Naive thymus-derived CD4-positive, alpha-beta T cell (primary cell): Measurements from ENCODE around the gene ZC3HAV1. TPM values are rescaled to one million over a fixed set of nuclear protein-coding genes. Genes with fewer than 3 reads are reported as not detected.
A peak's percentile ranks its signal among the peaks of the same experiment; 100 is the strongest.

Experiments
- ATAC-seq: fragments of 150-1000 bp; cut with Tn5 transposase; 2 replicates; pipeline ENCODE4 v1.10.0; 2021; ENCODE audit warnings: mild to moderate bottlenecking, moderate library complexity
- CTCF ChIA-PET: fragments of 350-600 bp; sonication (Branson Sonifier 250); formaldehyde crosslinking; loops from one replicate; lab custom pipeline; 2021; ENCODE audit warnings: antibody characterized with exemption; lab: Charles Lee
- POLR2A ChIA-PET: fragments of 350-600 bp; sonication (Branson Sonifier 250); formaldehyde crosslinking; loops from one replicate; lab custom pipeline; 2021; ENCODE audit warnings: antibody characterized with exemption, inconsistent platforms; lab: Charles Lee
- DNase-seq, 9 donors: peaks; one replicate each; pipeline versions ENCODE4 v3.0.0 to v3.0.0-alpha.2; 2020 to 2022; ENCODE audit warnings: mixed read lengths in 1 of 9
- H3K27ac ChIP-seq: one replicate; pipeline ENCODE4 v1.7.0; 2013; ENCODE audit warnings: mild to moderate bottlenecking, low read depth, low read length, moderate library complexity
- H3K27me3 ChIP-seq, 2 donors: one replicate each; pipeline ENCODE4 v1.7.0; 2013; ENCODE audit warnings: low read length in 2 of 2, mild to moderate bottlenecking in 2 of 2, moderate library complexity in 2 of 2; ENCODE audit not compliant: control insufficient read depth in 2 of 2, insufficient read depth in 2 of 2
- H3K36me3 ChIP-seq, 3 experiments: 1 replicate in 2 of 3; 2 replicates in 1 of 3; pipeline ENCODE4 v1.7.0; 2013; ENCODE audit warnings: low read length in 3 of 3, mild to moderate bottlenecking in 3 of 3, moderate library complexity in 1 of 3; ENCODE audit not compliant: insufficient read depth in 3 of 3, control insufficient read depth in 2 of 3
- H3K4me1 ChIP-seq, 2 donors: one replicate each; pipeline ENCODE4 v1.7.0; 2013; ENCODE audit warnings: low read length in 2 of 2, mild to moderate bottlenecking in 2 of 2, moderate library complexity in 1 of 2; ENCODE audit not compliant: control insufficient read depth in 2 of 2, insufficient read depth in 2 of 2
- H3K4me3 ChIP-seq: 2 replicates; pipeline ENCODE4 v1.7.0; 2013; ENCODE audit warnings: mild to moderate bottlenecking, low read length
- H3K9me3 ChIP-seq, 3 experiments: 1 replicate in 2 of 3; 2 replicates in 1 of 3; pipeline ENCODE4 v1.7.0; 2013; ENCODE audit warnings: low read length in 3 of 3; ENCODE audit not compliant: control insufficient read depth in 2 of 3
- H3K27ac Mint-ChIP-seq, 9 donors: one replicate each; pipeline ENCODE4 v1.8.0; 2020 to 2022; ENCODE audit warnings: mixed read lengths in 9 of 9, mild to moderate bottlenecking in 8 of 9, moderate library complexity in 5 of 9, inconsistent platforms in 2 of 9
- H3K27me3 Mint-ChIP-seq, 5 donors: one replicate each; pipeline ENCODE4 v1.8.0; 2021 to 2022; ENCODE audit warnings: mixed read lengths in 5 of 5, mild to moderate bottlenecking in 1 of 5
- H3K36me3 Mint-ChIP-seq, 5 donors: one replicate each; pipeline ENCODE4 v1.8.0; 2020 to 2022; ENCODE audit warnings: mixed read lengths in 5 of 5, mild to moderate bottlenecking in 3 of 5, inconsistent platforms in 1 of 5
- H3K4me1 Mint-ChIP-seq, 7 donors: one replicate each; pipeline ENCODE4 v1.8.0; 2020 to 2022; ENCODE audit warnings: mixed read lengths in 7 of 7, mild to moderate bottlenecking in 3 of 7, inconsistent platforms in 1 of 7
- H3K4me3 Mint-ChIP-seq, 10 donors: one replicate each; pipeline ENCODE4 v1.8.0; 2020 to 2022; ENCODE audit warnings: mild to moderate bottlenecking in 10 of 10, mixed read lengths in 10 of 10, moderate library complexity in 6 of 10, inconsistent platforms in 2 of 10
- H3K9me3 Mint-ChIP-seq, 11 donors: one replicate each; pipeline ENCODE4 v1.8.0; 2020 to 2022; ENCODE audit warnings: mixed read lengths in 11 of 11, mild to moderate bottlenecking in 4 of 11, inconsistent platforms in 1 of 11, moderate library complexity in 1 of 11
- intact Hi-C, 2 donors: fragments of 100-400 bp; cut with micrococcal nuclease; formaldehyde crosslinking; loops; one replicate each; pipeline ENCODE4 v1.15.1; 2023
- polyA plus RNA-seq, 2 donors: library from polyadenylated mRNA; unstranded; fragments of 300-500 nt; fragmentation: Illumina TruSeq; gene quantifications; one replicate each; pipeline ENCODE4 v1.2.3, GENCODE V29; 2021
- total RNA-seq, 6 experiments: library from RNA in 5 of 6; stranded (reverse) in 5 of 6; gene quantifications; 1 replicate in 5 of 6; 2 replicates in 1 of 6; pipeline ENCODE4 v1.2.3 and lab custom pipeline; 2021 to 2026

Gene ZC3HAV1
- total and polyA plus RNA-seq, 7 experiments from 2014 or later, result 129 to 249 (median 157) TPM

- intact Hi-C loops, result loop anchor here (1.0 to 5.0 kb wide), 4 partner anchors 9 to 148 kb away; no protein-coding TSS in a partner anchor
Observed at GRCh38 chr7:139035586-139036353, 73.8 kb downstream of the ZC3HAV1 start, which contains the start of gene ZC3HAV1L. TSS of gene ZC3HAV1L (minus strand) at chr7:139036042. CDS start at chr7:139036017, 25 bp downstream.

GRCh38 chr7:139034855-139035585 is 74.5 kb downstream of the ZC3HAV1 start:
- H3K27me3 Mint-ChIP-seq, result no peaks in the 10 kb centered on the region
- H3K27ac Mint-ChIP-seq, result peak overlapping the region in 1 of 9 donors; percentile 86
- intact Hi-C loops, result loop anchor here (1.0 to 5.0 kb wide), 4 partner anchors 9 to 148 kb away; no protein-coding TSS in a partner anchor

More at GRCh38 chr7:139035586-139036353, 73.8 kb downstream of the ZC3HAV1 start, which contains the start of gene ZC3HAV1L:
- Histone ChIP-seq H3K27ac (no peak within 1 kb of the TSS), H3K9me3 (no peaks in the 10 kb centered on the region), H3K27me3 (no peaks in the 10 kb centered on the region), H3K36me3 (no peaks in the 10 kb centered on the region), H3K4me1 (peaks cover 0 to 6% of the 10 kb centered on the region in 2 donors), H3K4me3 (peak within 1 kb of the TSS; percentile 55)
- Mint-ChIP-seq H3K4me3 (peak within 1 kb of the TSS; percentile 62 to 91 (median 80)), H3K36me3 (peaks cover 0 to 6% (median 0%) of the 10 kb centered on the region in 5 donors), H3K27me3 (no peaks in the 10 kb centered on the region), H3K9me3 (peaks cover 0 to 4% (median 0%) of the 10 kb centered on the region in 11 donors), H3K27ac (peak within 1 kb of the TSS in 3 of 9 donors; percentile 45 to 86 (median 53)), H3K4me1 (peaks cover 7 to 43% (median 14%) of the 10 kb centered on the region in 7 donors)
- DNase-seq (peak in 4 of 9 donors; percentile 25 to 77 (median 29)), ATAC-seq (peak; percentile 80)
- ChIA-PET POLR2A (interaction anchor here (1.4 kb wide), 1 partner anchor 11 kb away, joined by 5 read pairs; no protein-coding TSS in a partner anchor), CTCF (interaction anchor here (0.7 to 1.3 kb wide), 3 partner anchors 18 to 99 kb away, joined by 3 read pairs; no protein-coding TSS in a partner anchor)

GRCh38 chr7:139034336-139034735 is 75.2 kb downstream of the ZC3HAV1 start:
- Histone ChIP-seq H3K27ac (no peak overlapping the region), H3K9me3 (no peaks in the 10 kb centered on the region), H3K36me3 (no peaks in the 10 kb centered on the region), H3K4me3 (no peak overlapping the region), H3K4me1 (peaks cover 0 to 6% of the 10 kb centered on the region in 2 donors), H3K27me3 (no peaks in the 10 kb centered on the region)
- no peak overlapping the region for H3K27ac Mint-ChIP-seq
- DNase-seq (no peak), ATAC-seq (no peak)
- H3K36me3 Mint-ChIP-seq, result peaks cover 0 to 11% (median 0%) of the 10 kb centered on the region in 5 donors
- H3K9me3 Mint-ChIP-seq, result peaks cover 0 to under 1% (median 0%) of the 10 kb centered on the region in 11 donors
- intact Hi-C loops, result loop anchor here in 1 of 2 donors (2.0 kb wide), 1 partner anchor 18 kb away; no protein-coding TSS in a partner anchor
- H3K4me1 Mint-ChIP-seq, result peaks cover 7 to 40% (median 11%) of the 10 kb centered on the region in 7 donors
- H3K27me3 Mint-ChIP-seq, result no peaks in the 10 kb centered on the region
- H3K4me3 Mint-ChIP-seq, result peak overlapping the region; percentile 15 to 91 (median 79)
- CTCF ChIA-PET, result interaction anchor here (1.3 kb wide), 1 partner anchor 24 kb away, joined by 3 read pairs; no protein-coding TSS in a partner anchor
- POLR2A ChIA-PET, result no interaction called here

More at GRCh38 chr7:139034855-139035585, 74.5 kb downstream of the ZC3HAV1 start:
- Histone ChIP-seq H3K27ac (no peak overlapping the region), H3K4me3 (peak overlapping the region; percentile 55), H3K9me3 (no peaks in the 10 kb centered on the region), H3K27me3 (no peaks in the 10 kb centered on the region), H3K4me1 (peaks cover 0 to 6% of the 10 kb centered on the region in 2 donors), H3K36me3 (no peaks in the 10 kb centered on the region)
- Mint-ChIP-seq H3K4me3 (peak overlapping the region; percentile 49 to 91 (median 80)), H3K4me1 (peaks cover 7 to 43% (median 12%) of the 10 kb centered on the region in 7 donors), H3K36me3 (peaks cover 0 to 7% (median 0%) of the 10 kb centered on the region in 5 donors), H3K9me3 (peaks cover 0 to 4% (median 0%) of the 10 kb centered on the region in 11 donors)
- ATAC-seq (peak; percentile 50), DNase-seq (peak in 1 of 9 donors; percentile 44)
- CTCF ChIA-PET, result interaction anchor here (0.7 to 1.3 kb wide), 3 partner anchors 18 to 100 kb away, joined by 3 read pairs; no protein-coding TSS in a partner anchor
- POLR2A ChIA-PET, result interaction anchor here (1.4 kb wide), 1 partner anchor 11 kb away, joined by 5 read pairs; no protein-coding TSS in a partner anchor

- Mint-ChIP-seq H3K27ac (peak overlapping the region in 1 of 9 donors; percentile 65), H3K27me3 (no peaks in the 10 kb centered on the region), H3K4me1 (peaks cover under 1 to 37% (median 11%) of the 10 kb centered on the region in 7 donors), H3K4me3 (peak overlapping the region in 3 of 10 donors; percentile 20 to 86 (median 24)), H3K9me3 (no peaks in the 10 kb centered on the region), H3K36me3 (peaks cover 0 to 13% (median 0%) of the 10 kb centered on the region in 5 donors)
- H3K4me1 ChIP-seq, result peaks cover 0 to 6% of the 10 kb centered on the region in 2 donors
- intact Hi-C loops, result loop anchor here in 1 of 2 donors (2.0 kb wide), 1 partner anchor 17 kb away; no protein-coding TSS in a partner anchor
- no peak for DNase-seq
- H3K27me3 ChIP-seq, result no peaks in the 10 kb centered on the region
- no peak overlapping the region for H3K4me3 ChIP-seq
- no peaks in the 10 kb centered on the region for H3K36me3 ChIP-seq
- no peaks in the 10 kb centered on the region for H3K9me3 ChIP-seq
- H3K27ac ChIP-seq, result no peak overlapping the region
- ChIA-PET CTCF (interaction anchor here (1.6 kb wide), 1 partner anchor 16 kb away, joined by 4 read pairs; no protein-coding TSS in a partner anchor), POLR2A (no interaction called here)
- no peak for ATAC-seq
Observed at GRCh38 chr7:139033346-139034114, 76.0 kb downstream of the ZC3HAV1 start.

- Mint-ChIP-seq H3K4me3 (no peak overlapping the region), H3K36me3 (peaks cover 0 to 18% (median 0%) of the 10 kb centered on the region in 5 donors), H3K27ac (no peak overlapping the region), H3K27me3 (no peaks in the 10 kb centered on the region), H3K9me3 (no peaks in the 10 kb centered on the region), H3K4me1 (peaks cover 0 to 38% (median 11%) of the 10 kb centered on the region in 7 donors)
- Histone ChIP-seq H3K4me1 (peaks cover 0 to 6% of the 10 kb centered on the region in 2 donors), H3K9me3 (no peaks in the 10 kb centered on the region), H3K27me3 (no peaks in the 10 kb centered on the region), H3K36me3 (no peaks in the 10 kb centered on the region), H3K27ac (no peak overlapping the region), H3K4me3 (no peak overlapping the region)
- DNase-seq (no peak), ATAC-seq (no peak)
- intact Hi-C loops, result no loop called here
- CTCF ChIA-PET, result interaction anchor here (0.6 to 1.6 kb wide), 2 partner anchors 15 to 89 kb away, joined by 3 to 4 read pairs; no protein-coding TSS in a partner anchor
- POLR2A ChIA-PET, result interaction anchor here (0.7 kb wide), 1 partner anchor 13 kb away, joined by 4 read pairs; no protein-coding TSS in a partner anchor
Observed at GRCh38 chr7:139032473-139032872, 77.0 kb downstream of the ZC3HAV1 start.
